ENCODE measurements around the gene TMEM89.

Gene TMEM89

DNA sequence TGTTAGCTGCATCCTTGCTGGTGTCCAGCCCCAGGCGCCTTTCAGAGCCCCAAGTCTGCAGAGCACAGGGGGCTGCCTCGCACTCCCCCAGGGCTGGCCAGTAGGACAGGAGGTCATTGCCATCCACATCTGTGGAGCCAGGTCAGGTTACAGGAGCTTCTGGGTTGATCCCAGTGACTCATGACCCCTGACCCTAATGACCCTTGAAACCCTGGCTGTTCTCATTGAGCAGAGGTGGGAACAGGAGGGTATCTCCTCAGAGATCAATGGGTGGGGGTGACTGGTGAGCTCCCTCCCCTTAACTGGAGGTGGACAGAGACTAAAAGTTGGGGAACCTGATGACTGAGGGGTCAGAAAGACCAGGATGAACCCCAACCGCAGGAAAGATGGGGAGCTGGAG lies 19.8 kb upstream of the TMEM89 start:
- DNase-seq, result no peak

DNA sequence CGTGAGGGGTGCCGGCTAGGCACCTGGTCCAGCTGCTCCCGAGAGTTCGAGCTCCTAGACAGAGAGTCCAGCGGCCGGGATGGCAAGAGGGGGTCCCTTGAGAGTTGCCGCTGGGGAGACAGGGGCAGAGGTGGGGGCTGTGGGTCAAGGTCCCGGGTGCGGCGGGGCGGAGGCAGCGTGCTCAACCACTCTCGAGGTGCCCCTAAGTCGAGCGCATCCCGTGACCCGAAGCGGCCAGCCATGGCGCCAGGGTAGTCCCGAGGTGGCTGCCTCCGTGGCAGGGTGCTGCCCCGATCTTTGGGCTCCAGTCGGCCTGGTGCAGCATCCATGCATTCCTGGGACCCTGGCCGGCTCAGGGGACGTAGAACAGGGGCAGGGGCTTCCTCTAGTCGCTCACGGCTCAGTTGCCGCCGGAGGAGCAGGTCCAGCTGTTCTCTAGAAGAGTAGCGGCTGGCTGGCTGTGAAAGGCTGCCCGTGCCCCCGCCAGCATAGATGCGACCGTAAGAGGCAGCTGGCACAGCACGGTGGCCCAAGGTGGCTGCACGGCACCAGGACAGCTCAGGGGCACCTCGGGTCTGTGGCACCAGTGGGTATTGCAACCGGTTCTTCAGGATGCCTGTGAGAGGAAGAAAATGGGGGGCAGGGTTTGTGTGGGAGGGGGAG lies 18.5 kb upstream of the TMEM89 start:
- DNase-seq, result no peak

DNA sequence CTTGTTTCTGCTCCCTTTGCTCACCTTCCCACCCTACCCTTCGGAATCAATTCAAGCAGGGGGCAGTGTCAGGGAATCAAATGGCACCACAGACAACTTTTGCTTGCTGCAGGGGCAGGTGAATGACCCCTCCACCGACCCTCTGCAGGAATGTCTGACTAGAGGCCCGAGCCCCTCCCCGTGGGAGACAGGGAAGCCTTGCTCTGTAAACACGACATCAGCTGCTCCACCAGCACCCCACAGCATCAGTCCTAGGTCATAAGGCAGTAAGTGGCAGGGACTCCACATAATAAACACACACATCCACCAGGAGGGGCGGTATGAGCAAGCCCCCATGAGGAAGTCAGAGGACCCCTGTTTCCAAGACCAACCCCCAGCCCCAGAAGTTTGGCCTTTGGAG lies 15.7 kb upstream of the TMEM89 start:
- no peak for DNase-seq

DNA sequence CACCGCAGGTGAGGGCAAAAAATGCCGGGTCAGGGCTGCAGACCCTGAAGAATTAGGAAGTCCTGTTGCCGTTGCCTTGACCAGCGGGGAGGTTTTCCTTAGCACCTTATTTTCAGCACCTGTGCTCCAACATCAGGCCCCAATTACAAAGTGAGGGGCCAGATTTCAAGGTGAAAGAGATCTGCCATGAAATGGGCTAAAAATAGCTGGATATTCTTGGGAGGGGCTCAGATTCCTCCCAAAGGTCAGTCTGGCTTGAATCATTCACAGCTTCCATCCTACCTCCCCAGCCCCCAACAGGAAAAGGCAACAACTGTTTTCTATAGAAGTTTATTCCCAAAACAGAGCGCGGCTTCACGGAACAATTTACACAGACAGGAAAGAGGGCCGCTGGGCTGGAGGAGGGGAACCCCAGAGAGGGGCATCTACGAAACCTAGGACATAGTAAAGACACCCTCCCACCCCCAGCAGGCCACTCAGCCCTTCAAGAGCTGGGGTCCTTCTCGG lies 14.6 kb upstream of the TMEM89 start:
- no peak for DNase-seq

DNA sequence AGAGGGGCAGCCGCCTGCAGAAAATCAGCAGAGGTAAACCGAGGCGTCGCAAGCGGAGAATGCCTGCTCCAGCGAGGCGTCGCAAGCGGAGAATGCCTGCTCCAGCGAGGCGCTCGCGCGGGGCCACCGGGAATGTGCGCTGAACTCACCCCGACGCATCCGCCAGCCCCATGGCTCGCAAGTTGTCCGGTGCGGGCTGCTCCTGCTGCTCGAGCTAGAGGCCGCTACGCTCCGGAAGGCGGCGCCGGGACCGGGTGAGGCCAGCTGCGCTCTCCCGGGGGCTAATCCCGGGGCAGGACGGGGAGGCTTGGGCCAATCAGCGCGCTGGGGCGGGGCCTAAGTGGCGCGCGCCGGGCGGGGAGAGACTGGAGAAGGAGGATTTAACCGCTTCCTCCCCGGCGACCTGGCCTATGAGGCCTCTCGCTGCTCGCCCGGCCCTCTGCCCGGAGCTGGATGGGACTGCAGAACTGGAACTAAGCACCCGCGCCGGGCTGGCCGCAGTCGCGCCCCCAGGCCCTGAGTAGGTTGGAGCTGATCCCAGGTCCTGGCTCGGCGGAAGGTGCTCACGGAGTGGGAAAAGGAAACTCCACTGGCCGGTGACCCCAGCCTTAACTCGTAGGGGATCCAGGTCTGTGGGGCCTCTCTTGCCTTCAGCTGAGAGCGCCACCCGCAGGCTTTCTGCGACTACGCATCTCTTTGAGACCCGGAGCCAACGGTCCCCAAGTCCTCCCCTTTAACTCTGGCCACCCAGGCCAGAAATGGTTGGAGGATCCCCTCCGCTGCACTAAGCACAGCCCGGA lies 13.9 kb upstream of the TMEM89 start, which contains the start of gene SLC26A6:
Gene SLC26A6 (minus strand): TSS at position 240 of the 800 bp plus-strand sequence. CDS start 68 bp downstream, at position 172.
- DNase-seq, result peak; percentile 94

DNA sequence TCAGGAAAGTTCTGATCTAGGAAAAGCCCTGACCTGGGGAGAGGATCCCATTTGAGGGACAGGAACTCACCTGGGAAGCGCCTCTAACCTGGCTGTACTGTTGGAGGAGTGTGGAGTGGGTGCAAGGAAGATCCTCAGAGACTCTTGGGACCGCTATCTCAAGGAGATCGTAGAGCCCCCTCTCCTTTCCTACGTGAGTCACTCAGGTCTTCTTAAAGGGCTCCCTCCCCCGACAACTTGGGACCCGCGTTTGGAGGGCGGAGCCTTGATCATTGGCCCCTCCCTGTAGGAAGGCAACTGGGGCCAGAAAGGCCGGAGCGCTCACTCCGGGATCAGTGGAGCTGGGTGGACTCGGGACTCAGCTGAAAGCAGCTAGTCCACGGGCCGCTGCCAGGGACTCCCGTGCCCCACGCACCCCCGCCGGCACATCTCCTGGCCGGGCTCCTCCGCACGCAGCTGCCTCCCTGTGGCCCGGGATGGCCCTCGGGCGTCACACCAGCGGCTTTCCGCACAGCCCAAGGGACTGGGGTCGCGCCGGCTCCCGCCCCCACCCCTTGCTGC lies 13.2 kb upstream of the TMEM89 start:
- peak; percentile 49 for DNase-seq

DNA sequence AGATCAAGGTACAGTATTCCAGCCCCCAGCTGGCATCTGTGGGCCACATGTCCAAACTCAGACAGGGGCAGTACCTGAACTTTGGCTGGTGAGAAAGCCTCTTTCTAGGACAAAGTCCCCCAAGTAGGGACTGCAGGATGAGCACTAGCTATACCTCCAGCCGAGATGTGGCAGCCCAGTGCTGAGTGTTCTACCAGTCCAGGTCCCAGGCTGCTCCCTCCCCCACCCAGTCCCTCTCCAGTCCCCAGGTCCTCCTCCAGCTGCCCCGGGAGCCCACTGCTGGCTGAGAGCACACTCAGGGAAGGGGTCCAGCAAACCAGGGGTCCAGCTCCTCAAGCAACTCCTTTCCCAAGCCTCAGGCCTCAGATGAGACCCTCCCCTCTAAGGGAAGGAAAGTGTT lies 12.2 kb upstream of the TMEM89 start:
- no peak for DNase-seq

DNA sequence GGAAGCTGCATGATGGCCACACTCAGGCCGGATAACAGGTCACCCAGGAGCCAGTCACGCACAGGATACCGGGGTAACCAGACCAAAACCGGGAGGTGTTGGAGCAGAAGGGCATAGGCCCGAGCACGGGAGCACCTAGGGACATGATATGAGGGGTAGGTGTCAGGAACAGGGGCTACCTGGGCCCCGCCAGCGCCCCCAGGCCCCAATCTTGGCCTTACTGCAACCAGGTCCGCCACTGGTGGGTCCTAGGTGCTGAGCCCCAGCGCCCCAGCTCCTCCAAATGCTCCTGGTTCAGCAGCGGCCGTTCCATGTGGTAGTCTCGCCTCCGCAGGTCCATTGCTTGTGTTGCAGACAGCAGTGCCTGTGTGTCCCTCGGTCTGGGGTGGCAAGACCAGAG lies 11.7 kb upstream of the TMEM89 start:
- no peak for DNase-seq

DNA sequence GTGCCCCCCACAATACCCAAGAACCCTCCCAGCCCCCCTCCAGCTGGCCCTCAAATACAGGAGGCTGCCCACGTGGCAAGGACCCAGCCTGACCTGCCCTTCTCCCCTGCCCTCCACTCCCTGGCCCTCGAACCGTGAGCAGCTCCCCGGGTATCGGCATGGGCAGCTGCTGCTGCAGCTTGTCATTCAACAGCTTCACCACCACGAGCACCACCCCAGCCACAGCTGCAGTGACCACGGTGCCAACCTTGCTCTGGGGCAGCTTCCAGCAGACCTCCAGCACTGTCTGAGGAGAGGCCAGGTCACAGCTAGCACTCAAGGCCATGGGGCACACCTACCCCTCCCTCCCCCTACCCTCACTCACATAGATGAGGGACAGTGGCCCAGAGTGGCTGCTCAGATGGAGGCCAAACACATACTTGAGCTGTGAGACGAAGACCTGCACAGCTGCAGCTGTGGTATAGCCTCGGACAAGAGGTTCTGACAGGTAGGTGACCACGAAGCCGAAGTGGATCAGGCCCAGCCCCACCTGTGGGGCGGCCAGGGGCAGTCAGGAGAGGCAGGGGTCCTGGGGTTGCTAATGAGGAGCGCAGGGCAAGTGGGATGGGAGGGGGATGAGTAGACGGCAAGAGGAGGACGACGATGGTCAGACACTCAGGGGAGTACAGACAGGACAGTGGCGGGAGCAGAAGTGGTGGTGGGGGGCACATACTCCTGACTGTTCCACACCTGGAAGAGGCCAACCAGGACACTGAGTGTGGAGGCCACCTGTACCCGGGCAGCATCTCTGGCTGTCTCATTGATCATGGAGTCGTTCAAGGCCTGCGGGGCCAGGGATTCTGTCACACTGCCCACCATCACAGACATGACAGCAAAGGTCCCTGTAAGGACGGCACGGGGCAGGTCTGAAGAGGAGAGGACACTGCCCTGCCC lies 10.2 kb upstream of the TMEM89 start:
- DNase-seq, result no peak

DNA sequence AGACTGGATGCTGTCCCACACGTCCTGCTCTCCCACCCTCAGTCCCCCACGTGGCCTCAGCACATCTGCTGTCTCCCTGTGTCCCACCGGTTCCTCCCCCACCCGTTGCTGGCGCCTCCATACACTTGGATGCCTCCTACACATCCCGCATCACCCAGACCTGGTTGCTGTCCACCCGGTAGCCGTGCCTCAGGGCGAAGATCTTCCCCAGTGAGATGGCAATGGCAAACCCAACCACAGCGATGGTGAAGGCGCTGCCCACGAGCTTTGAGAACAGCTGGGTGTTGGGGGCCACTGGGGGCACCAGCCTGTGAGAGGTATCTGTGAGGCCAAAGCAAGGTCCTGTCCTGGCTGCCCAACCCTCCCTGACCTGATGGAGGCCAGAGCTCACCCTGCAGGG lies 9.3 kb upstream of the TMEM89 start:
- no peak for DNase-seq

DNA sequence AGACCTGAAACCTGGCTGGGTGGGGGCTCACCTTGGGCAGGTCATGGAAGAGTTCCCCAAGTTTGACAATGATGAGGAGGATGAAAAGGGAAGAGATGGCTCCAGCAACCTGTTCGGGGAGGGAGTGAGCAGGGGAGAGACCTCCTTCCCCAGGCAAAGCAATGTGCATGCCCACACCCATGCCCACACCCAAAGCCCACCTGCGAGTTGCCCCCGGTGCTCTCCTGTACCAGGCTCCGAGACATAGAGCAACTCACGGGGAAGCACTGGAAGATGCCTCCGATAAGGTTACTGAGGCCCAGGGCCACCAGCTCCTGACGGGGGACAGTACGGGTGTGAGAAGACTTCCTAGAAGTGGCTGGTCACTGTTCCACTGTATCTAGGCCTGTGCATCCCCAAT lies 8.8 kb upstream of the TMEM89 start:
- DNase-seq, result no peak

DNA sequence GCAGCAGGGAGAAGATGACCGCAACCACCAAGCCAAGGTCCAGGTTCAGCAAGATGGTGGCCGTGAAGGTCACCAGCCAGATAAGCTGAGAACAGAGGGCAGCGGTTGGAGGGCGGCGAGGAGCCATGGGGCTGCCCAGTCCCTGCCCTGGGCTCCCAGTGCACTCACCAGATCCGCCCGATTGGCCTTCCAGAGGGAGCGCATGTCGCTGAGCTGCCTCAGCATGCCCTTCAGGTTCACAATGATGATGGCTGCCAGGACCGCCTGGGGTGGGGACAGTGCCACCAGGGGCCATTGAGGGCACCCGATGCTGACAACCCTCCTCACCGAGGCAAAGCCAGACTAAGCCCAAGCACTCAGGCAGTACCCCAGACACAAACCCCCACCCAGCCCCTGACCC lies 8.3 kb upstream of the TMEM89 start:
- no peak for DNase-seq

DNA sequence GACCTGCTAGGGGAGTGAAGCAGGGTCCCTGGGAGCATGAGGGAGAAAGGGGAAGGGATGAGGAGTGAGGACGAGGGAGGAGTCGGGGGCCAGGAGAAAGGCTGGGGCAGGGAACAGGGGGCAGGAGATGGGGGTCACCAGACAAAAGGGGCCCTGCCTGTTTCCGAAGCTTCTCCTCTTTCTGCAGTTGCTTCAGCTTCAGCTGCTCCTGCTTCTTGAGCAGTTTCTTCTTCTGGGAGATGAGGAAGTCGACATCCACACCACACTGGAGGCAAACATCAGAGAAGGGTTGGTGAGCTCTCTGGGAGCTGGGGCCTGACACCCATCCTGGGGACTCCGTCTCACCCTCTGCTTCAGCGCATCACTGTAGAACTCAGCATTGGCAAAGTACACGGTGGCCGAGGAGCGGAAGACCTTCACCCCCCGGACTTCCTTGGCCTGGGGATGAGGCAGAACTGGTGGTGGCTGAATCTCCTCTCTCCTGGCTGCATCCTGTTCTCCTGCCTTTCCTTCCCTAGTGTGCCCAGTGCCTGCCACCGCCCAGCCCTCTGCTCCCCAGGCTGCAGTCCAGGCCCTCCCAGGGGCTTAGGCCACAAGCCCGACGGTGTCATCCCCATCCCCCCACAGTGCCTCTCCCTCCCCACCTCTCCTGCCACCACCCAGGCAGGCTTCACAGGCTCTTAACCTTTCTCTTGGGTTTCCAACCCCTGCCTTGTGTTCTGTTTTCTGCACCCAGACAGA lies 6.9 kb upstream of the TMEM89 start:
- DNase-seq, result no peak

DNA sequence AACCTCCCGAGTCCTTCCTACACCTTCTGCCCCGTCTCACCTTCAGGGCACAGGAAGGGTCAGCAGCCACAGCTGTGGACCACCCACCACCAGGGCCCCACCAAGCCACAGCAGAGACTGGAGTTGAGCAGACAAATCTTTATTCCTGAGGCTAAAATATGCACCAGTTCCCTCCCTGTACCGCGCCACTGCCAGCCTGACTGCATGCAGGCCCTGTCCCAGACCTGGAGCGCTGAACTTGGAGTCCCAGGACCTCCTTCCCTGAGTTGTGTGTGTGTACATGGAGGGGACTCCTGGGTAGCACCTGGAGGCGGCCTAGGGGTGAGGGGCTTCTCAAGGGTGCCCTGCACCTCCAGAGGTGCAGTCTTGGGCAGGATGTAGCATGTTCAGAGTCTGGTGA lies 4.0 kb upstream of the TMEM89 start:
- DNase-seq, result no peak

DNA sequence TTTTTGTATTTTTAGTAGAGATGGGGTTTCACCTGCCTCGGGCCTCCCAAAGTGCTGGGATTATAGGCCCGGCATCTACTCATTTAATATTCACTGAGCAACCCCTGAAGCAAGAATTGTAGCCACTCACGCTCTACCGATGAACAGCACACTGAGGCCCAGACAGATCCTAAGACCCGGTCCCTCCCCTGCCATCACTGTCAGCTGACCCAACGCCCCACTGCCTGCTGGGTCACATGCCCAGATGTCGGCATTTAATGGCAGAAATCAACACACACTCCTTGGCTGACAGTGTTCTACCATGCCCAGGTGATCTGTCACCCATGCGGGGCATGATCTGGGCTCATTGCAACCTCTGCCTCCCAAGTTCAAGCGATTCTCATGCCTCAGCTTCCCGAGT lies 3.2 kb upstream of the TMEM89 start:
- DNase-seq, result no peak

DNA sequence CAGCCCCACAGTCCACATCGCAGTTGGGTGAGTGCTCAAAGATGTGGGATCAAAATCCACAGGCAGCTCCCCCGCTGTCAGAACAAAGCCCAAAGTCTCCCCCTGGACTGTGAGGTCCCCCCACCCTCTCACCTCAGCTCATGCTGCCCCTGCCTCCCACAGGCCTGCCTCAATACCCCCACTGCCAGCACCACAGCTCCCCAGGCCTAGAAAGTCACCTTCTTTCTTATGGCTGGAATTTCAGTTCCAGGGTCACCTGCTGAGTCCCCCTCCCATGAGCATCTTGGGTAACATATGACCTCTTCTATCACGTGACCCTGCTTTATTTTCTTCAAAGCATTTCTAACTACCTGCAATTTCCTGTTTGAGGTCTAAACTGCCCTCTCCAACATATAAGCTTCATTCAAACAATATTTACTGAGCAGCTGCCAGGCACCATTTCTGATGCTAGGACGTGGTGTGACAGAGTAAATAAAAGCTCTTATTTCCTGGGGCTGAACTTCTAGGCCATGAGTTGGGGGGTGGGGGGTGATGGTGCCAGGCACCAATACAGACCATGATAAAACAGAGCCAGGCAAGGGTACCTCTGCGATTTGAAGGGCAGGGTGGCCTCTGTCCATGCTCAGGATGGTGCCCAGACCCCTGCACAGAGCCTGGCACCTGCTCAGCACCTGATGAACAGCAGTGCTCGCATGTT lies 2.4 kb upstream of the TMEM89 start:
- DNase-seq, result no peak

DNA sequence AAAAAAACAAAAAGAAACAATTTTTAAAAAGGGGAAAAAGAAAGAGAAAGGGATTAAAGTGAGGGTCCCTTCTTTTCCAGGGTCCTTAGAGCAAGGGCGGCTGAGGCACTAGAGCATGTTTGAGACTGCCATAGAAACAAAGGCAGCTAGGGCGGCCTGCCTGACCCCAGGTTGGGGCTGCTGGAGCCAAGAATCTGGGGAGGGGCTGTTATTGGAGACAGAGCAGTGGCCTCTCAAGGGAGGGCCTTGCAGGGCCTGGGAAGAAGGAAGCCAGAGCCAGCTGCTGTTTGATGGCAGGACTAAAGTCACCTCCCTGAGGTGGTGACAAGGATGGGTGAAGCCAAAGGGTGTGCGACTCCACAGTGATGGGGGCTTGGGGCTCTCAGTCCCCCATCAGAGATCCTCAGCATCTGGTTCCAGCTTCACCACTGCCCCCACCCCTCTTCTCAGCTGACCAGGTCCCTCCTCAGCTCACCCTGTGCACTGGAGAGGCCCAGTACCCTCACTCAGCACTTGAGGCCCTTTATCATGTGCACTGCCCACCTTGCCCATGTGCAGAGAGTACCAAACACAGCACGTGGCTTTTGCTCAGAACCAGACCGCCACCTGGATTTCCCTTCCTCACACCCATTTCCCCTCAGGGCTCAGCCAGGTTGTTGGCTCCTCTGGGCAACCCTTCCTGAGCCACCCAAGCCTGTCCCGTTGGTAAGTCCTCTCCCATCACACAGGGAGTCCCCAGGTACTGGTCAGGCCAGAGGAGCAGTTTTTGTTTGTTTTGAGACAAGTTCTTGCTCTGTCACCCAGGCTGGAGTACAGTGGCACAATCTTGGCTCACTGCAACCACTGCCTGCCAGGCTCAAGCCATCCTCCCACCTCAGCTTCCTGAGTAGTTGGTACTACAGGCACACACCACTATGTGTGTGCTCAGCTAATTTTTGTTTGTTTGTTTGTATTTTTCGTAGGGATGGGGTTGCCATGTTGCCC lies 1.7 kb downstream of the TMEM89 start:
- no peak for DNase-seq

DNA sequence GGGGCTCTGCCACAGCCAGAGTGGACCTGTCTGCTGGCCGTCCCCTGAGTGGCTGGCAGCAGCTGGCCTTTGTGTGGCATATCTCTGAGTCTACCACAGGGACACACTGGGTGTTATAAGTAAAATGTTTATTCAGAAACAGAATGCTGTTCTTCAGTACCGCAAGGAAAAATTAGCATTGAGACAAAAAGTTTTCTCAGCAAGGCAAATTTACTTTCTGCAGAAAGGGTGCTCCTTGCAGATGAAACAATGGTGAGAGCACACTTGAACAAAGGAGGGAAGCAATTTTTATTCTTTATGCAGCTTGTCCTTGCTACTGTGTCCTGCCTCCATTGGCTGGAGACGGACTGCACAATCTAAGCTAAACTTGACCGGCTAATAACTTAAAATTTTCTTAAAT lies 4.0 kb downstream of the TMEM89 start:
- no peak for DNase-seq

DNA sequence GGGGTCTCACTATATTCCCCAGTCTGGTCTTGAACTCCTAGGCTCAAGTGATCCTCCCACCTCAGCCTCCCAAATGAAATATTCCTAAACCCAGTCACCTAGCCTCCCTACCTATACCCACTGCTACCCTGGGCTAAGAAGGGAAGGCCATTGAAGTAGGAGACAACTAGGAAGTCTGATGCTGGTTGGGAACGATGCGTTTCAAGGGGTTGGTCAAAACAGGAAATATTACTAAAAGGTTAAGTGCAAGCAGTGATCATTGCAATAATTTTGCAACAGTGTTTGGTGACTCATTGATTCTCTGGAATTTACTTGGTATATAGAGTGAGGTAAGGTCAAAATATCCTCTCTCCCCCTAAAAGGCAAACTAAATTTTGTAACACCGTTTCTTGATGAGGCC lies 7.5 kb downstream of the TMEM89 start:
- DNase-seq, result no peak

DNA sequence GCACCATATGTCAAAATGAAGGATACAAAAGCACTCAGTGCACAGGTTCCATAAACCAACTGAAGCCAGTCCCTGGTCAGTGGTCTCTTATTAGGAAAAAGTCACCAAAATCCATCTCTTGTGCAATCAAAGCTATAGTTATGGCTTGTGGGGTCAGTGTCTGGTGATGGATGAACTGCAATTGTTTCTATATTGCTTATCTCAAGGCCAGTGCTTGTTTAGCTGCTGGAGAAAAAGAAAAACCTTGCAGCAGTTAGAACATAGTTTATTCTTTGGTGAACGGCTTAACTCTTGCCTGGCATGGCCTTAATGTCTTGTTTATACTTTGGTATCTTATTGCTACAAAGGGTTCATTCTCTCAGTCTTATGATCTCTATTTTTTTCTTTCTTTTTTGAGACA lies 9.3 kb downstream of the TMEM89 start:
- DNase-seq, result no peak

Measured in stimulated activated CD4-positive, alpha-beta T cell treated with anti-CD3 and anti-CD28 coated beads, Interleukin-4, amount 100 ng/mL, for 24 hours (primary cell).